ENCODE results near the gene PTPRM. TPM values are rescaled to one million over a fixed set of nuclear protein-coding genes. Genes with fewer than 3 reads are reported as not detected.

PTPRM gene
- total and polyA plus RNA-seq, 2 experiments from 2014 or later: 30.9 to 62.8 TPM

GRCh38 chr18:8412117-8412516 is 845.0 kb downstream of the PTPRM start:
- Histone ChIP-seq H3K27me3 (replicated peaks; ENCODE audit: insufficient read depth) (0 out of 2 replicates have a peak, but pooled peaks cover 8% of the 10 kb centered on the region), H4K20me1 (ENCODE audit: insufficient read depth) (no peaks in the 10 kb centered on the region), H3K27ac (no peak overlapping the region), H3K4me1 (ENCODE audit: insufficient read depth) (no peaks in the 10 kb centered on the region), H3K4me2 (ENCODE audit: unreplicated experiment) (no peak overlapping the region), H3K9me3 (ENCODE audit: low read depth) (no peaks in the 10 kb centered on the region), H3K4me3 (no peak overlapping the region), H2AFZ (no peak overlapping the region), H3F3A (ENCODE audit: insufficient read depth) (no peaks in the 10 kb centered on the region), H3K36me3 (ENCODE audit: low read depth) (no peaks in the 10 kb centered on the region), H3K9me2 (ENCODE audit: insufficient read depth) (no peaks in the 10 kb centered on the region), H3K79me2 (ENCODE audit: insufficient read depth) (no peaks in the 10 kb centered on the region), H3K9ac (no peak overlapping the region)
- 92 to 94% methylated on average over 8 of the region's 8 CpGs for WGBS, 2 experiments (ENCODE audit: low coverage in 1 of 2, low lambda C conversion rate in 2 of 2, missing lambda C conversion rate in 2 of 2)
- TF ChIP-seq EZH2 (IDR thresholded peaks at IDR 0.05; ENCODE audit: insufficient read depth, poor library complexity, severe bottlenecking): no peak
- TF ChIP-seq EZH2phosphoT487 (IDR thresholded peaks at IDR 0.05; ENCODE audit: insufficient read depth, low read depth): no peak
- DNase-seq: no peak
- in situ Hi-C loops (cut with MboI): no loop called here

- Histone ChIP-seq H3K27me3 (replicated peaks; ENCODE audit: insufficient read depth) (0 out of 2 replicates have a peak, but pooled peaks cover 8% of the 10 kb centered on the region), H3K9me2 (ENCODE audit: insufficient read depth) (no peaks in the 10 kb centered on the region), H3K4me2 (ENCODE audit: unreplicated experiment) (no peak overlapping the region), H3K4me3 (no peak overlapping the region), H3K79me2 (ENCODE audit: insufficient read depth) (no peaks in the 10 kb centered on the region), H3K9me3 (ENCODE audit: low read depth) (no peaks in the 10 kb centered on the region), H3F3A (ENCODE audit: insufficient read depth) (no peaks in the 10 kb centered on the region), H3K4me1 (ENCODE audit: insufficient read depth) (no peaks in the 10 kb centered on the region), H4K20me1 (ENCODE audit: insufficient read depth) (no peaks in the 10 kb centered on the region), H2AFZ (no peak overlapping the region), H3K27ac (no peak overlapping the region), H3K9ac (no peak overlapping the region), H3K36me3 (ENCODE audit: low read depth) (no peaks in the 10 kb centered on the region)
- in situ Hi-C loops (cut with MboI): no loop called here
- TF ChIP-seq EZH2phosphoT487 (IDR thresholded peaks at IDR 0.05; ENCODE audit: insufficient read depth, low read depth): no peak
- TF ChIP-seq EZH2 (IDR thresholded peaks at IDR 0.05; ENCODE audit: insufficient read depth, poor library complexity, severe bottlenecking): no peak
- no peak for DNase-seq
- 41 to 44% methylated on average over 2 of the region's 2 CpGs for WGBS, 2 experiments (ENCODE audit: low coverage in 1 of 2, low lambda C conversion rate in 2 of 2, missing lambda C conversion rate in 2 of 2)
Observed at GRCh38 chr18:8413189-8413588, 846.1 kb downstream of the PTPRM start.

- no peak overlapping the region for H3K9ac ChIP-seq
- no peaks in the 10 kb centered on the region for H3K79me2 ChIP-seq (ENCODE audit: insufficient read depth)
- H4K20me1 ChIP-seq (ENCODE audit: insufficient read depth): no peaks in the 10 kb centered on the region
- no peak for DNase-seq
- no peaks in the 10 kb centered on the region for H3K36me3 ChIP-seq (ENCODE audit: low read depth)
- no peaks in the 10 kb centered on the region for H3K9me3 ChIP-seq (ENCODE audit: low read depth)
- no peak overlapping the region for H3K27ac ChIP-seq
- TF ChIP-seq EZH2phosphoT487 (IDR thresholded peaks at IDR 0.05; ENCODE audit: insufficient read depth, low read depth) (no peak), EZH2 (IDR thresholded peaks at IDR 0.05; ENCODE audit: insufficient read depth, poor library complexity, severe bottlenecking) (no peak)
- H3K27me3 ChIP-seq (replicated peaks; ENCODE audit: insufficient read depth): 0 out of 2 replicates have a peak, but pooled peaks cover 10% of the 10 kb centered on the region
- H2AFZ ChIP-seq: no peak overlapping the region
- H3F3A ChIP-seq (ENCODE audit: insufficient read depth): no peaks in the 10 kb centered on the region
- 61 to 64% methylated on average over 6 of the region's 6 CpGs for WGBS, 2 experiments (ENCODE audit: low coverage in 1 of 2, low lambda C conversion rate in 2 of 2, missing lambda C conversion rate in 2 of 2)
- H3K4me2 ChIP-seq (ENCODE audit: unreplicated experiment): no peak overlapping the region
- H3K4me3 ChIP-seq: no peak overlapping the region
- H3K9me2 ChIP-seq (ENCODE audit: insufficient read depth): no peaks in the 10 kb centered on the region
- no peaks in the 10 kb centered on the region for H3K4me1 ChIP-seq (ENCODE audit: insufficient read depth)
- in situ Hi-C loops (cut with MboI): no loop called here
Observed at GRCh38 chr18:8413751-8414150, 846.6 kb downstream of the PTPRM start.

- 46 to 47% methylated on average over 15 of the region's 15 CpGs for WGBS, 2 experiments (ENCODE audit: low coverage in 1 of 2, low lambda C conversion rate in 2 of 2, missing lambda C conversion rate in 2 of 2)
- 0 out of 2 replicates have a peak, but pooled peaks cover 14% of the 10 kb centered on the region for H3K27me3 ChIP-seq (replicated peaks; ENCODE audit: insufficient read depth)
- no peaks in the 10 kb centered on the region for H3K9me3 ChIP-seq (ENCODE audit: low read depth)
- no peaks in the 10 kb centered on the region for H4K20me1 ChIP-seq (ENCODE audit: insufficient read depth)
- H3K79me2 ChIP-seq (ENCODE audit: insufficient read depth): no peaks in the 10 kb centered on the region
- H3K4me3 ChIP-seq: no peak overlapping the region
- no peak overlapping the region for H3K27ac ChIP-seq
- H2AFZ ChIP-seq: no peak overlapping the region
- H3K4me1 ChIP-seq (ENCODE audit: insufficient read depth): no peaks in the 10 kb centered on the region
- no peaks in the 10 kb centered on the region for H3K9me2 ChIP-seq (ENCODE audit: insufficient read depth)
- in situ Hi-C loops (cut with MboI): no loop called here
- no peaks in the 10 kb centered on the region for H3F3A ChIP-seq (ENCODE audit: insufficient read depth)
- H3K9ac ChIP-seq: no peak overlapping the region
- peak; percentile 4 for DNase-seq
- H3K4me2 ChIP-seq (ENCODE audit: unreplicated experiment): no peak overlapping the region
- TF ChIP-seq EZH2 (IDR thresholded peaks at IDR 0.05; ENCODE audit: insufficient read depth, poor library complexity, severe bottlenecking): no peak
- TF ChIP-seq EZH2phosphoT487 (IDR thresholded peaks at IDR 0.05; ENCODE audit: insufficient read depth, low read depth): no peak
- H3K36me3 ChIP-seq (ENCODE audit: low read depth): no peaks in the 10 kb centered on the region
Observed at GRCh38 chr18:8416212-8417019, 849.3 kb downstream of the PTPRM start.
